Measurements from ENCODE around the gene HTR1D.

HTR1D gene

GRCh38 chr1:23178950-23179349, 38.4 kb downstream of the HTR1D start:
- no peak for DNase-seq

- no peak for DNase-seq
Observed at GRCh38 chr1:23178414-23178813, 38.9 kb downstream of the HTR1D start.

GRCh38 chr1:23177438-23178380, 39.6 kb downstream of the HTR1D start:
- peak in 1 of 2 experiments; percentile 22 for DNase-seq

- no peak for DNase-seq
Observed at GRCh38 chr1:23177031-23177430, 40.3 kb downstream of the HTR1D start.

- DNase-seq: no peak
Observed at GRCh38 chr1:23174426-23175110, 42.7 kb downstream of the HTR1D start.

- DNase-seq: no peak
Observed at GRCh38 chr1:23171181-23171755, 46.0 kb downstream of the HTR1D start.

GRCh38 chr1:23169727-23170335, 47.5 kb downstream of the HTR1D start:
- no peak for DNase-seq

- no peak for DNase-seq
Observed at GRCh38 chr1:23169195-23169575, 48.1 kb downstream of the HTR1D start.

GRCh38 chr1:23168445-23169194, 48.7 kb downstream of the HTR1D start, which contains the start of gene LUZP1:
TSS of gene LUZP1 (minus strand) at chr1:23168856.
- DNase-seq: peak in 1 of 2 experiments; percentile 58

GRCh38 chr1:23168079-23168444, 49.2 kb downstream of the HTR1D start:
- no peak for DNase-seq

- no peak for DNase-seq
Observed at GRCh38 chr1:23167353-23168078, 49.8 kb downstream of the HTR1D start.

GRCh38 chr1:23166854-23167253, 50.4 kb downstream of the HTR1D start:
- no peak for DNase-seq

- no peak for DNase-seq
Observed at GRCh38 chr1:23163395-23163794, 53.9 kb downstream of the HTR1D start.

- no peak for DNase-seq
Observed at GRCh38 chr1:23159963-23160877, 57.1 kb downstream of the HTR1D start.

- DNase-seq: no peak
Observed at GRCh38 chr1:23156940-23157339, 60.4 kb downstream of the HTR1D start.

GRCh38 chr1:23152966-23153684, 64.2 kb downstream of the HTR1D start:
- DNase-seq: no peak

GRCh38 chr1:23150742-23151141, 66.6 kb downstream of the HTR1D start:
- no peak for DNase-seq

- DNase-seq: no peak
Observed at GRCh38 chr1:23150125-23150524, 67.2 kb downstream of the HTR1D start.

- DNase-seq: no peak
Observed at GRCh38 chr1:23149114-23149513, 68.2 kb downstream of the HTR1D start.

- no peak for DNase-seq
Observed at GRCh38 chr1:23148084-23148483, 69.2 kb downstream of the HTR1D start.
